H1 (cell line): Measurements from ENCODE around the gene GPD1. TPM values are rescaled to one million over a fixed set of nuclear protein-coding genes. Genes with fewer than 3 reads are reported as not detected.

Source experiments
- CTCF ChIA-PET: fragments of 300-600 bp; sonication (Branson Sonifier 250); formaldehyde crosslinking; loops from one replicate; lab custom pipeline; 2021; ENCODE audit not compliant: partially characterized antibody; lab: Charles Lee
- POLR2A ChIA-PET: fragments of 300-600 bp; sonication (Branson Sonifier 250); formaldehyde crosslinking; loops from one replicate; lab custom pipeline; 2021; ENCODE audit warnings: inconsistent platforms; ENCODE audit not compliant: partially characterized antibody; lab: Charles Lee
- DNase-seq, 2 experiments: peaks; one replicate each; pipeline versions ENCODE4 v3.0.0 to v3.0.0-alpha.2; 2010 to 2022; ENCODE audit warnings: low spot score in 2 of 2, low read depth in 1 of 2, mixed read lengths in 1 of 2
- FAIRE-seq: peaks from 2 replicates; lab custom pipeline; 2011; peaks lifted over from hg19 to GRCh38; lab: Jason Lieb, UNC
- H2AFZ ChIP-seq: 2 replicates; pipeline ENCODE4 v1.8.1; 2012; ENCODE audit warnings: low read length, inconsistent platforms
- H2AK5ac ChIP-seq: 2 replicates; pipeline ENCODE4 v1.6.1; 2013; ENCODE audit warnings: low read depth, low read length
- H2BK120ac ChIP-seq: replicated peaks from 2 replicates; pipeline ENCODE3; 2013; ENCODE audit warnings: low read depth, low read length, inconsistent platforms
- H2BK12ac ChIP-seq: 2 replicates; pipeline ENCODE4 v1.6.1; 2013; ENCODE audit warnings: low read depth, low read length
- H2BK15ac ChIP-seq: 2 replicates; pipeline ENCODE4 v1.6.1; 2013; ENCODE audit warnings: low read length
- H2BK20ac ChIP-seq: 2 replicates; pipeline ENCODE4 v1.6.1; 2013; ENCODE audit warnings: low read length
- H2BK5ac ChIP-seq: 2 replicates; pipeline ENCODE4 v1.6.1; 2013; ENCODE audit warnings: low read depth, low read length
- H3K14ac ChIP-seq: 2 replicates; pipeline ENCODE4 v1.6.1; 2013; ENCODE audit warnings: inconsistent platforms; ENCODE audit not compliant: insufficient read length
- H3K18ac ChIP-seq: 2 replicates; pipeline ENCODE4 v1.6.1; 2013; ENCODE audit warnings: low read length; ENCODE audit errors: extremely low read depth
- H3K23ac ChIP-seq: 2 replicates; pipeline ENCODE4 v1.6.1; 2013; ENCODE audit warnings: inconsistent platforms; ENCODE audit not compliant: insufficient read length
- H3K23me2 ChIP-seq: 2 replicates; pipeline ENCODE4 v1.6.1; 2013; ENCODE audit warnings: low read depth, low read length
- H3K27ac ChIP-seq: 2 replicates; pipeline ENCODE4 v1.6.1; 2011; ENCODE audit warnings: low read depth, low read length, inconsistent platforms
- H3K27me3 ChIP-seq, 4 experiments: replicated peaks in 1 of 4; 1 replicate in 1 of 4; 2 replicates in 3 of 4; pipeline versions ENCODE4 v1.6.1 to v1.8.1; 2011 to 2013; ENCODE audit warnings: low read length in 3 of 4, mild to moderate bottlenecking in 3 of 4, inconsistent platforms in 2 of 4, mixed read lengths in 2 of 4, moderate library complexity in 1 of 4; ENCODE audit not compliant: control insufficient read depth in 3 of 4, insufficient read depth in 3 of 4; ENCODE audit errors: extremely low read depth in 1 of 4
- H3K36me3 ChIP-seq, 4 experiments: 2 replicates each; pipeline versions ENCODE4 v1.6.1 to v1.8.1; 2011 to 2013; ENCODE audit warnings: mild to moderate bottlenecking in 4 of 4, low read length in 3 of 4, moderate library complexity in 2 of 4, control low read depth in 1 of 4, inconsistent platforms in 1 of 4; ENCODE audit not compliant: insufficient read depth in 4 of 4, control insufficient read depth in 2 of 4
- H3K4ac ChIP-seq: replicated peaks from 2 replicates; pipeline ENCODE3; 2013; ENCODE audit warnings: low read length, low read depth, mixed read lengths, inconsistent platforms; ENCODE audit not compliant: insufficient read length
- H3K4me1 ChIP-seq, 4 experiments: replicated peaks in 1 of 4; 1 replicate in 1 of 4; 2 replicates in 3 of 4; pipeline versions ENCODE4 v1.6.1 to v1.8.1; 2011 to 2013; ENCODE audit warnings: low read length in 3 of 4, inconsistent platforms in 2 of 4, mixed read lengths in 1 of 4; ENCODE audit not compliant: insufficient read depth in 4 of 4, control insufficient read depth in 3 of 4
- H3K4me2 ChIP-seq, 2 experiments: 2 replicates each; pipeline versions ENCODE4 v1.6.1 to v1.8.1; 2011 to 2013; ENCODE audit warnings: low read depth in 2 of 2, low read length in 2 of 2, control low read depth in 1 of 2, inconsistent platforms in 1 of 2, mild to moderate bottlenecking in 1 of 2; ENCODE audit not compliant: insufficient read depth in 1 of 2
- H3K4me3 ChIP-seq, 4 experiments: fragments of 200-600, 300-600 bp in 1 of 4; sonication (generic), shearing (Covaris generic), sonication (Bioruptor Twin) in 1 of 4; 2 replicates each; pipeline versions ENCODE4 v1.5.1 to v1.8.1; 2011 to 2016; ENCODE audit warnings: low read length in 4 of 4, low read depth in 3 of 4, control low read depth in 2 of 4, inconsistent platforms in 2 of 4, mild to moderate bottlenecking in 2 of 4, mixed read lengths in 1 of 4, moderate library complexity in 1 of 4; ENCODE audit not compliant: insufficient read depth in 2 of 4; ENCODE audit errors: extremely low read depth in 1 of 4
- H3K56ac ChIP-seq: replicated peaks from 2 replicates; pipeline ENCODE3; 2013; ENCODE audit warnings: low read depth, mild to moderate bottlenecking, mixed read lengths, low read length, inconsistent platforms; ENCODE audit not compliant: insufficient read length
- H3K79me1 ChIP-seq: 2 replicates; pipeline ENCODE4 v1.6.1; 2013; ENCODE audit warnings: low read depth, low read length, control low read depth
- H3K79me2 ChIP-seq, 2 experiments: 2 replicates each; pipeline versions ENCODE4 v1.6.1 to v1.8.1; 2012 to 2013; ENCODE audit warnings: low read length in 2 of 2, mild to moderate bottlenecking in 2 of 2, inconsistent platforms in 1 of 2; ENCODE audit not compliant: insufficient read depth in 2 of 2, control insufficient read depth in 1 of 2
- H3K9ac ChIP-seq, 4 experiments: replicated peaks in 1 of 4; 1 replicate in 1 of 4; 2 replicates in 3 of 4; pipeline versions ENCODE4 v1.6.1 to v1.8.1; 2011 to 2013; ENCODE audit warnings: low read depth in 3 of 4, low read length in 3 of 4, control low read depth in 2 of 4, mild to moderate bottlenecking in 2 of 4, moderate library complexity in 2 of 4, inconsistent platforms in 1 of 4; ENCODE audit errors: extremely low read depth in 1 of 4
- H3K9me3 ChIP-seq, 2 experiments: 2 replicates each; pipeline versions ENCODE4 v1.6.1 to v1.8.1; 2012 to 2013; ENCODE audit warnings: mild to moderate bottlenecking in 2 of 2, moderate library complexity in 2 of 2, control low read depth in 1 of 2, inconsistent platforms in 1 of 2, low read depth in 1 of 2, low read length in 1 of 2, mixed read lengths in 1 of 2; ENCODE audit not compliant: insufficient read depth in 2 of 2
- H4K20me1 ChIP-seq, 2 experiments: replicated peaks in 1 of 2; 2 replicates each; pipeline versions ENCODE3 to v1.8.1; 2011 to 2013; ENCODE audit warnings: inconsistent platforms in 2 of 2, low read length in 2 of 2, mild to moderate bottlenecking in 1 of 2; ENCODE audit not compliant: insufficient read depth in 2 of 2, control insufficient read depth in 1 of 2
- H4K5ac ChIP-seq: 2 replicates; pipeline ENCODE4 v1.6.1; 2013; ENCODE audit warnings: low read length, low read depth, mixed read lengths, inconsistent platforms; ENCODE audit not compliant: insufficient read length
- H4K8ac ChIP-seq: 2 replicates; pipeline ENCODE4 v1.8.0; 2013; ENCODE audit warnings: mild to moderate bottlenecking, moderate library complexity, low read length, inconsistent platforms; ENCODE audit not compliant: insufficient read depth; ENCODE audit errors: extremely low read depth
- H4K91ac ChIP-seq: replicated peaks from 2 replicates; pipeline ENCODE3; 2013; ENCODE audit warnings: low read length, mixed read lengths, inconsistent platforms; ENCODE audit not compliant: insufficient read length
- ASH2L ChIP-seq: fragments of 200-600, 300-600 bp; sonication (generic); IDR thresholded peaks from one replicate; pipeline ENCODE4 v1.7.1; 2017; ENCODE audit warnings: low read length
- BACH1 ChIP-seq: IDR thresholded peaks from 2 replicates; pipeline ENCODE4 v1.6.1; 2012; ENCODE audit warnings: low read length, improper control_type of control experiment
- BRCA1 ChIP-seq: IDR thresholded peaks from 2 replicates; pipeline ENCODE4 v1.6.1; 2012; ENCODE audit warnings: low read depth, low read length, improper control_type of control experiment
- CHD2 ChIP-seq: IDR thresholded peaks from 2 replicates; pipeline ENCODE4 v1.6.1; 2012; ENCODE audit warnings: low read length, improper control_type of control experiment
- JUND ChIP-seq: IDR thresholded peaks from 2 replicates; pipeline ENCODE4 v1.6.1; 2011; ENCODE audit warnings: mild to moderate bottlenecking, improper control_type of control experiment, low read length
- KDM5A ChIP-seq: fragments of 200-600 bp; IDR thresholded peaks from 2 replicates; pipeline ENCODE4 v1.7.1; 2012; ENCODE audit warnings: mild to moderate bottlenecking, low read length, inconsistent platforms, mixed read lengths
- POLR2AphosphoS5 ChIP-seq: IDR thresholded peaks from 2 replicates; pipeline ENCODE4 v1.6.1; 2011; ENCODE audit warnings: low read depth, low read length
- POU5F1 ChIP-seq: IDR thresholded peaks from 2 replicates; pipeline ENCODE4 v1.6.1; 2011; ENCODE audit warnings: low read depth, mild to moderate bottlenecking, low read length, moderate library complexity
- RFX5 ChIP-seq: IDR thresholded peaks from 2 replicates; pipeline ENCODE4 v1.6.1; 2011; ENCODE audit warnings: low read depth, low read length, improper control_type of control experiment, borderline replicate concordance
- SAP30 ChIP-seq: fragments of 300-600 bp; sonication (generic); IDR thresholded peaks from 2 replicates; pipeline ENCODE4 v1.7.1; 2012; ENCODE audit warnings: low read length, moderate library complexity, mild to moderate bottlenecking, inconsistent platforms; ENCODE audit not compliant: insufficient read depth, insufficient replicate concordance
- SP4 ChIP-seq: IDR thresholded peaks from 2 replicates; pipeline ENCODE4 v1.6.1; 2012; ENCODE audit warnings: low read length, inconsistent platforms
- SRF ChIP-seq: IDR thresholded peaks from 2 replicates; pipeline ENCODE4 v1.6.1; 2011; ENCODE audit warnings: mild to moderate bottlenecking, low read depth, low read length, moderate library complexity
- SUZ12 ChIP-seq: fragments of 200-600 bp; sonication (generic); IDR thresholded peaks from 2 replicates; pipeline ENCODE4 v1.6.1; 2012; ENCODE audit warnings: mild to moderate bottlenecking, inconsistent platforms, low read length, moderate library complexity, mixed read lengths
- TCF12 ChIP-seq: IDR thresholded peaks from 2 replicates; pipeline ENCODE4 v1.6.1; 2011; ENCODE audit warnings: low read depth, mild to moderate bottlenecking, low read length
- WGBS, 2 experiments: shearing (Covaris generic) in 1 of 2; methylation state at CpG; one replicate each; pipeline versions ENCODE4 v1.1.6 to v1.1.7; 2013 to 2015; ENCODE audit warnings: low lambda C conversion rate in 2 of 2, mixed read lengths in 2 of 2, inconsistent platforms in 1 of 2, low coverage in 1 of 2, missing lambda C conversion rate in 1 of 2; ENCODE audit not compliant: insufficient replicate concordance in 2 of 2, insufficient coverage in 1 of 2, insufficient read length in 1 of 2; ENCODE audit errors: extremely low coverage in 1 of 2, missing lambda C conversion rate in 1 of 2; 5-methylcytosine and 5-hydroxymethylcytosine counted together
- polyA plus RNA-seq, 7 experiments: library from polyadenylated mRNA; depleted of rRNA in 3 of 7; stranded (reverse) in 5 of 7; unstranded in 2 of 7; fragments of >200 nt in 5 of 7; fragments of 200-250 nt in 2 of 7; gene quantifications; 1 replicate in 5 of 7; 2 replicates in 1 of 7; 4 replicates in 1 of 7; pipeline versions ENCODE4 v1.2.1 to v1.2.3, GENCODE V29; 2011 to 2013; ENCODE audit warnings: missing spikeins in 2 of 7, mixed read lengths in 2 of 7
- total RNA-seq: library from RNA; stranded (reverse); fragmentation: NEBNext Ultra II Directional; extraction: Animal tissue kit (Norgen Biotek cat#: 25700); gene quantifications from 2 replicates; pipeline ENCODE4 v1.2.1, GENCODE V29; 2021
- TF ChIP-seq, protein P1 (sequence below): IDR thresholded peaks from 2 replicates; pipeline ENCODE4 v1.6.1; 2012; ENCODE audit warnings: inconsistent platforms

The GPD1 gene
- total and polyA plus RNA-seq, 2 of the 8 experiments (the other 6 are each of a cell fraction or from before 2014, with no cell fraction given), result 0.45 to 0.74 TPM

DNA sequence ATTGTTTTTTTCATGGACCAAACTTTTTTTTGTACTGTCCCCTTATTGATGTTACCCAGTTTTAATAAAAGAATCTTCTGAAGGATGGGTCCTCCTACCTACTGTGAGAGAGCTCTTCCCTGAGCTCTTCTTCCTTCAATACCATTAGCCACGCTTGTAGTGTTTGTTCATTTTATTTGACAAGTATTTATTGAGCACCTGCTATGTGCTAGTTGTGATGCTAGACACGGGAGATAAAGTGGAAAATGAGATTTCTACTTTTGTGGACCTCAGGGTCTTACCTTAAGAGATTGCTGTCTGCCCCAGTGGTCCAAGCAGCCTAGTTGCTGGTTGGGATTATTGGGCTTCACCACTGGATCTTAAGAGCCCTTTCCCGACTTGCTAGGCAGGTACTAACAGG is 3.2 kb upstream of the GPD1 start:
- Histone ChIP-seq H3K36me3 (peaks cover 30 to 48% (median 42%) of the 10 kb centered on the region in 4 experiments), H3K4me3 (no peak overlapping the region), H4K20me1 (peaks cover 0 to 9% of the 10 kb centered on the region in 2 experiments), H3K14ac (no peak overlapping the region), H3K18ac (no peak overlapping the region), H3K9ac (no peak overlapping the region), H3K27me3 (no peaks in the 10 kb centered on the region), H2AK5ac (no peak overlapping the region), H2BK5ac (no peak overlapping the region), H3K79me1 (no peaks in the 10 kb centered on the region), H3K23me2 (no peaks in the 10 kb centered on the region), H3K56ac (no peak overlapping the region), H3K4me1 (peaks cover 2 to 9% (median 6%) of the 10 kb centered on the region in 4 experiments; a peak in 5 of 7 replicates), H4K5ac (no peak overlapping the region), H4K8ac (no peak overlapping the region), H2BK12ac (no peak overlapping the region), H3K4ac (no peak overlapping the region), H3K23ac (no peak overlapping the region), H2BK120ac (no peak overlapping the region), H3K4me2 (no peak overlapping the region), H2AFZ (no peak overlapping the region), H4K91ac (no peak overlapping the region), H3K79me2 (no peaks in the 10 kb centered on the region), H2BK20ac (no peak overlapping the region), H3K9me3 (no peaks in the 10 kb centered on the region), H2BK15ac (no peak overlapping the region), H3K27ac (no peak overlapping the region)
- no peak for DNase-seq
- no peak for TF ChIP-seq POLR2AphosphoS5
- no peak for TF ChIP-seq RFX5
- no peak for TF ChIP-seq KDM5A
- TF ChIP-seq POU5F1, result no peak
- no peak for TF ChIP-seq BRCA1
- TF ChIP-seq ASH2L, result no peak
- no peak for TF ChIP-seq SRF
- TF ChIP-seq JUND, result no peak
- no peak for TF ChIP-seq SAP30
- no peak for TF ChIP-seq CHD2
- TF ChIP-seq, protein P1, sequence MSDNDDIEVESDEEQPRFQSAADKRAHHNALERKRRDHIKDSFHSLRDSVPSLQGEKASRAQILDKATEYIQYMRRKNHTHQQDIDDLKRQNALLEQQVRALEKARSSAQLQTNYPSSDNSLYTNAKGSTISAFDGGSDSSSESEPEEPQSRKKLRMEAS, result no peak
- no peak for TF ChIP-seq SP4
- no peak for TF ChIP-seq TCF12
- no peak for TF ChIP-seq BACH1
- TF ChIP-seq SUZ12, result no peak
- FAIRE-seq, result no peak
- CTCF ChIA-PET, result interaction anchor here (1.0 to 32.9 kb wide), 16 partner anchors 11 to 214 kb away, joined by 3 to 625 read pairs (median 5); partner anchors contain the start of genes CERS5, COX14 and SMARCD1
- POLR2A ChIA-PET, result interaction anchor here (0.6 to 27.1 kb wide), 9 partner anchors 8 to 106 kb away, joined by 3 to 457 read pairs (median 4); partner anchors contain the start of genes COX14, GPD1 and SMARCD1
- WGBS, 2 experiments, result 89% methylated on average over 3 of the region's 3 CpGs; no CpG with 5 or more reads in 1 of the 2 experiments
